Measurements from ENCODE around the gene TSR3.

GRCh38 chr16:1341495-1342420 is 9.9 kb downstream of the TSR3 start:
- TF ChIP-seq CTCF (IDR thresholded peaks at IDR 0.05) (no peak), POLR2A (IDR thresholded peaks at IDR 0.05) (no peak)
